ENCODE measurements around the gene USP8.
A peak's percentile ranks its signal among the peaks of the same experiment; 100 is the strongest.
"Not testable (repeated sequence)": the region's sequence is repeated elsewhere in the genome, so short reads cannot be mapped to it uniquely, and the experiment has no call there.

Gene USP8

GRCh38 chr15:50452927-50453326, 28.7 kb downstream of the USP8 start:
- no peak for DNase-seq

- no peak for DNase-seq
Measured at GRCh38 chr15:50458348-50459112, 34.3 kb downstream of the USP8 start.

GRCh38 chr15:50463423-50464358, 39.5 kb downstream of the USP8 start:
- DNase-seq: no peak

GRCh38 chr15:50471072-50471471, 46.9 kb downstream of the USP8 start:
- no peak for DNase-seq

GRCh38 chr15:50476143-50476542, 51.9 kb downstream of the USP8 start:
- no peak for DNase-seq

- DNase-seq: no peak
Measured at GRCh38 chr15:50484781-50485180, 60.6 kb downstream of the USP8 start.

- DNase-seq: no peak
Measured at GRCh38 chr15:50485389-50485788, 61.2 kb downstream of the USP8 start.

GRCh38 chr15:50487287-50487686, 63.1 kb downstream of the USP8 start:
- peak in 1 of 2 donors; percentile 1 for DNase-seq

- DNase-seq: no peak
Measured at GRCh38 chr15:50493625-50494024, 69.4 kb downstream of the USP8 start.

- DNase-seq: not testable (repeated sequence)
Measured at GRCh38 chr15:50494547-50494946, 70.3 kb downstream of the USP8 start.

GRCh38 chr15:50496692-50497091, 72.5 kb downstream of the USP8 start:
- no peak for DNase-seq

GRCh38 chr15:50500352-50500751, 76.1 kb downstream of the USP8 start:
- no peak for DNase-seq

- DNase-seq: no peak
Measured at GRCh38 chr15:50501815-50502214, 77.6 kb downstream of the USP8 start.

- DNase-seq: no peak
Measured at GRCh38 chr15:50503144-50503543, 78.9 kb downstream of the USP8 start.

GRCh38 chr15:50505656-50506055, 81.5 kb downstream of the USP8 start:
- DNase-seq: not testable (repeated sequence)

- no peak for DNase-seq
Measured at GRCh38 chr15:50506121-50506520, 81.9 kb downstream of the USP8 start.

GRCh38 chr15:50513001-50513400, 88.8 kb downstream of the USP8 start:
- DNase-seq: no peak

GRCh38 chr15:50519740-50520425, 95.7 kb downstream of the USP8 start:
- no peak for DNase-seq

- no peak for DNase-seq
Measured at GRCh38 chr15:50523851-50524251, 99.6 kb downstream of the USP8 start.

- no peak for DNase-seq
Measured at GRCh38 chr15:50531163-50531562, 107.0 kb downstream of the USP8 start.

- DNase-seq: no peak
Measured at GRCh38 chr15:50531766-50532165, 107.6 kb downstream of the USP8 start.

- no peak for DNase-seq
Measured at GRCh38 chr15:50542887-50543210, 118.6 kb downstream of the USP8 start.

GRCh38 chr15:50543556-50543955, 119.4 kb downstream of the USP8 start:
- DNase-seq: no peak

- no peak for DNase-seq
Measured at GRCh38 chr15:50544368-50544767, 120.2 kb downstream of the USP8 start.
